OCI-LY3 (cell line): ENCODE measurements around the gene CDNF.
"Not testable (repeated sequence)": the region's sequence is repeated elsewhere in the genome, so short reads cannot be mapped to it uniquely, and the experiment has no call there.

Source experiments
- H2AFZ ChIP-seq: fragments of 200-600, 300-600 bp; shearing (Covaris generic); 2 replicates; pipeline ENCODE4 v1.6.0; 2014; ENCODE audit warnings: antibody characterized with exemption, low read depth, low read length
- H3K27ac ChIP-seq: fragments of 200-600, 300-600 bp; sonication (generic); 2 replicates; pipeline ENCODE4 v1.5.1; 2014; ENCODE audit warnings: mild to moderate bottlenecking, low read length, moderate library complexity, mixed read lengths
- H3K27me3 ChIP-seq: fragments of 200-600, 300-600 bp; sonication (generic); 2 replicates; pipeline ENCODE4 v1.6.1; 2014; ENCODE audit warnings: low read depth, low read length, mixed read lengths
- H3K36me3 ChIP-seq: fragments of 200-600, 300-600 bp; sonication (generic); replicated peaks from 2 replicates; pipeline ENCODE3; 2014; ENCODE audit warnings: low read depth, low read length, mixed read lengths
- H3K4me1 ChIP-seq: fragments of 300-600, 200-600 bp; sonication (generic); 2 replicates; pipeline ENCODE4 v1.6.1; 2014; ENCODE audit warnings: low read length, mixed read lengths
- H3K4me2 ChIP-seq: fragments of 200-600, 300-600 bp; sonication (generic); 2 replicates; pipeline ENCODE4 v1.6.1; 2014; ENCODE audit warnings: low read length, mixed read lengths
- H3K4me3 ChIP-seq: fragments of 300-600, 200-600 bp; sonication (generic); 2 replicates; pipeline ENCODE4 v1.5.1; 2014; ENCODE audit warnings: antibody characterized with exemption, mild to moderate bottlenecking, low read length, moderate library complexity
- H3K79me2 ChIP-seq: fragments of 300-600, 200-600 bp; shearing (Covaris generic); 2 replicates; pipeline ENCODE4 v1.6.1; 2014; ENCODE audit warnings: mild to moderate bottlenecking, low read length, mixed read lengths
- H3K9ac ChIP-seq: fragments of 300-600, 200-600 bp; shearing (Covaris generic); 2 replicates; pipeline ENCODE4 v1.6.0; 2014; ENCODE audit warnings: mild to moderate bottlenecking, low read length, moderate library complexity
- H3K9me3 ChIP-seq: fragments of 200-600, 300-600 bp; shearing (Covaris generic); 2 replicates; pipeline ENCODE4 v1.6.1; 2014; ENCODE audit warnings: low read length, mixed read lengths; ENCODE audit not compliant: insufficient read depth
- H4K20me1 ChIP-seq: fragments of 200-600, 300-600 bp; sonication (generic); 2 replicates; pipeline ENCODE4 v1.6.1; 2016; ENCODE audit warnings: low read length, mixed read lengths; ENCODE audit not compliant: insufficient read depth
- EZH2phosphoT487 ChIP-seq: fragments of 200-600 bp; shearing (Covaris generic); IDR thresholded peaks from 2 replicates; pipeline ENCODE4 v1.6.1; 2018; ENCODE audit warnings: antibody characterized with exemption, mixed run types, low read depth
- TF ChIP-seq, protein P1 (sequence below): fragments of 200-600, 300-600 bp; sonication (generic); IDR thresholded peaks from 2 replicates; pipeline ENCODE4 v1.5.1; 2014; ENCODE audit warnings: antibody characterized with exemption, low read length, low read depth

The CDNF gene

DNA sequence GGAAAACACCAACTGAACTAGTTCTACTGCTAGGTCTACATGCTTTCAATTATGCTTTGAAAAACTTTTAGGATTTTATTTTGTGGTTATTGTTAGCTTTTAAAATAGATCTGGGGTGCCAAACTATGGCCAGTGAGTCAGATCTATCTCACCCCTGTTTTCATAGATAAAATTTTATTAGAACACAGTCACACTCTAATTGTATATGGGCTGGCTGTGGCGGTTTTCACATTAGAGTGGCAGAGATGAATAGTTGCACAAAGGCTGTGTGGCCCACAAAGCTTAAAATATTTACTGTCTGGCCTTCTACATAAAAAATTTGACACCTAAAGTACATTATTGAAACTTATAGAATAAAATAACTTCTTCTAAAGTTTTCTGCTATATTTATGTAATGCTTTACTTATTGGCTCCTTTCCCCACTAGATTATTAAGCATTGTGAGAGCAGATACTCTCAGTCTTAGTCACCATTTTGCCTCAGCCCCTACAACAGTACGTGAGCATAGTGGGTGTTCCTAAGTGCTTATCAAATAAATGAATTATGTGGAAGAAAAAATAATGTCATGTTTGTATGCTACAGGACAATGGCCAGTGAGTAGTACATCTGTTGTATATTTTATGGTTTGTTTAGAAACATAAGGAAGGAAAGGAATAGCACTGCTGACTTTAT is 35.4 kb upstream of the CDNF start:
- peak overlapping the region; percentile 37 for H3K4me2 ChIP-seq
- no peak overlapping the region for H2AFZ ChIP-seq
- H3K79me2 ChIP-seq, result peaks cover 16% of the 10 kb centered on the region
- H3K4me1 ChIP-seq, result peaks cover 16% of the 10 kb centered on the region
- no peaks in the 10 kb centered on the region for H3K9me3 ChIP-seq
- H3K4me3 ChIP-seq, result no peak overlapping the region
- H4K20me1 ChIP-seq, result no peaks in the 10 kb centered on the region
- no peak overlapping the region for H3K27ac ChIP-seq
- TF ChIP-seq EZH2phosphoT487, result no peak
- TF ChIP-seq, protein P1, sequence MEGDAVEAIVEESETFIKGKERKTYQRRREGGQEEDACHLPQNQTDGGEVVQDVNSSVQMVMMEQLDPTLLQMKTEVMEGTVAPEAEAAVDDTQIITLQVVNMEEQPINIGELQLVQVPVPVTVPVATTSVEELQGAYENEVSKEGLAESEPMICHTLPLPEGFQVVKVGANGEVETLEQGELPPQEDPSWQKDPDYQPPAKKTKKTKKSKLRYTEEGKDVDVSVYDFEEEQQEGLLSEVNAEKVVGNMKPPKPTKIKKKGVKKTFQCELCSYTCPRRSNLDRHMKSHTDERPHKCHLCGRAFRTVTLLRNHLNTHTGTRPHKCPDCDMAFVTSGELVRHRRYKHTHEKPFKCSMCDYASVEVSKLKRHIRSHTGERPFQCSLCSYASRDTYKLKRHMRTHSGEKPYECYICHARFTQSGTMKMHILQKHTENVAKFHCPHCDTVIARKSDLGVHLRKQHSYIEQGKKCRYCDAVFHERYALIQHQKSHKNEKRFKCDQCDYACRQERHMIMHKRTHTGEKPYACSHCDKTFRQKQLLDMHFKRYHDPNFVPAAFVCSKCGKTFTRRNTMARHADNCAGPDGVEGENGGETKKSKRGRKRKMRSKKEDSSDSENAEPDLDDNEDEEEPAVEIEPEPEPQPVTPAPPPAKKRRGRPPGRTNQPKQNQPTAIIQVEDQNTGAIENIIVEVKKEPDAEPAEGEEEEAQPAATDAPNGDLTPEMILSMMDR, result no peak
- no peak overlapping the region for H3K9ac ChIP-seq
- H3K36me3 ChIP-seq, result peaks cover 7% of the 10 kb centered on the region
- H3K27me3 ChIP-seq, result no peaks in the 10 kb centered on the region

DNA sequence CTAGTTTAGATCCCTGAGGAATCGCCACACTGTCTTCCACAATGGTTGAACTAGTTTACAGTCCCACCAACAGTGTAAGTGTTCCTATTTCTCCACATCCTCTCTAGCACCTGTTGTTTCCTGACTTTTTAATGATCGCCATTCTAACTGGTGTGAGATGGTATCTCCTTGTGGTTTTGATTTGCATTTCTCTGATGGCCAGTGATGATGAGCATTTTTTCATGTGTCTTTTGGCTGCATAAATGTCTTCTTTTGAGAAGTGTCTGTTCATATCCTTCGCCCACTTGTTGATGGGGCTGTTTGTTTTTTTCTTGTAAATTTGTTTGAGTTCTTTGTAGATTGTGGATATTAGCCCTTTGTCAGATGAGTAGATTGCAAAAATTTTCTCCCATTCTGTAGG is 27.0 kb upstream of the CDNF start:
- not testable (repeated sequence) for H3K36me3 ChIP-seq, H3K9me3 ChIP-seq, H4K20me1 ChIP-seq, H3K27me3 ChIP-seq, H3K79me2 ChIP-seq, H3K4me3 ChIP-seq, H3K9ac ChIP-seq, H2AFZ ChIP-seq, H3K27ac ChIP-seq, H3K4me2 ChIP-seq, H3K4me1 ChIP-seq

DNA sequence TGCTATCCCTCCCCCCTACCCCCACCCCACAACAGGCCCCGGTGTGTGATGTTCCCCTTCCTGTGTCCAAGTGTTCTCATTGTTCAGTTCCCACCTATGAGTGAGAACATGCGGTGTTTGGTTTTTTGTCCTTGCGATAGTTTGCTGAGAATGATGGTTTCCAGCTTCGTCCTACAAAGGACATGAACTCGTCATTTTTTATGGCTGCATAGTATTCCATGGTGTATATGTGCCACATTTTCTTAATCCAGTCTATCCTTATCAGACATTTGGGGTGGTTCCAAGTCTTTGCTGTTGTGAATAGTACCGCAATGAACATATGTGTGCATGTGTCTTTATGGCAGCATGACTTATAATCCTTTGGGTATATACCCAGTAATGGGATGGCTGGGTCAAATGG is 26.6 kb upstream of the CDNF start:
- H3K4me2 ChIP-seq, H4K20me1 ChIP-seq, H3K9ac ChIP-seq, H3K9me3 ChIP-seq, H3K79me2 ChIP-seq, H3K27me3 ChIP-seq, H3K27ac ChIP-seq, H3K4me1 ChIP-seq, H2AFZ ChIP-seq, H3K36me3 ChIP-seq, H3K4me3 ChIP-seq: not testable (repeated sequence)

DNA sequence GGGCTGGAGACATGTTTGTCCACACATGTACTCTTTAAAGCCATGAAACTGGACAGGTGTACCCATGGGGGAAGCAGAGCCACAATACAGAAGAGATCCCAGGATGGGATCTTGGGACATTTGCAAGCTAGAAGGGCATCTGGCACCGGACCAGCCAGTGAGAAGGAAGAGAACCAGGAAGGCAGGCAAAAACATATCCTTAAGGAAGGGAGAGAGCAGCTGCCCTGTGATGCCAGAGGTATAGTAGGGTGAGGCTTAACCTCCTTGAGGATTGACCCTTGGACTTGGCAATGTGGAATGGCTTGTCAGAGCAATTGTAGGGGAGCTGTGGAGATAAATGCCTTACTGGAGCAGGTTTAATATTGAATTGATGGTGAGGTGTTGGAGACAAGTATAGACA is 23.0 kb upstream of the CDNF start:
- no peaks in the 10 kb centered on the region for H3K9me3 ChIP-seq
- no peaks in the 10 kb centered on the region for H3K4me1 ChIP-seq
- H2AFZ ChIP-seq, result no peak overlapping the region
- no peak for TF ChIP-seq EZH2phosphoT487
- TF ChIP-seq, protein P1, result no peak
- H3K27me3 ChIP-seq, result no peaks in the 10 kb centered on the region
- peaks cover 4% of the 10 kb centered on the region for H3K36me3 ChIP-seq
- no peaks in the 10 kb centered on the region for H3K79me2 ChIP-seq
- no peaks in the 10 kb centered on the region for H4K20me1 ChIP-seq
- H3K4me2 ChIP-seq, result no peak overlapping the region
- no peak overlapping the region for H3K9ac ChIP-seq
- no peak overlapping the region for H3K27ac ChIP-seq
- no peak overlapping the region for H3K4me3 ChIP-seq

DNA sequence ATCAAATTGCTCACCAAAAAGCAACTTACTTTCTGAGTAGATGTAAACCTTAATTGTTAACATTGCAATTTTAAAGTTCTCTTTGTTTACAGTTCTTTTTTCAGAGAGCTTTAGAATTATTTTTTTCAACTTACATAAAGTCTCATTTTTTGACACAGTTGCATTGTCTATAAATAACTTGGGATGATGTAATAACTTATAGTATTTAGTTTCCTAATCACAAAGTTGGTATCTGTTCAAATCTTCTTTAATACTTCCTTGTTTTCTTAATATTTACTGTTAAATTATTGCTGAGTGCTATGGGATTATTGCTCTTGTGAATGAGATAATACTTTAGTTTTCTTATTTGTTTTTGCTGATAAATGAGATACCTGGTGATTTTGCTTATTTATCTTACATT is 21.9 kb upstream of the CDNF start:
- H3K9ac ChIP-seq, result no peak overlapping the region
- peaks cover 4% of the 10 kb centered on the region for H3K36me3 ChIP-seq
- H3K4me3 ChIP-seq, result no peak overlapping the region
- no peaks in the 10 kb centered on the region for H4K20me1 ChIP-seq
- no peak overlapping the region for H2AFZ ChIP-seq
- TF ChIP-seq EZH2phosphoT487, result no peak
- TF ChIP-seq, protein P1, result no peak
- H3K27me3 ChIP-seq, result no peaks in the 10 kb centered on the region
- H3K9me3 ChIP-seq, result no peaks in the 10 kb centered on the region
- H3K79me2 ChIP-seq, result no peaks in the 10 kb centered on the region
- H3K27ac ChIP-seq, result no peak overlapping the region
- no peaks in the 10 kb centered on the region for H3K4me1 ChIP-seq
- no peak overlapping the region for H3K4me2 ChIP-seq
